ENCODE data around the gene PIAS4. TPM values are rescaled to one million over a fixed set of nuclear protein-coding genes. Genes with fewer than 3 reads are reported as not detected.

The PIAS4 gene
- total and polyA plus RNA-seq, 10 of the 15 experiments (the other 5 are each of a cell fraction or from before 2014, with no cell fraction given): 0.13 to 25.1 (median 11.3) TPM

DNA sequence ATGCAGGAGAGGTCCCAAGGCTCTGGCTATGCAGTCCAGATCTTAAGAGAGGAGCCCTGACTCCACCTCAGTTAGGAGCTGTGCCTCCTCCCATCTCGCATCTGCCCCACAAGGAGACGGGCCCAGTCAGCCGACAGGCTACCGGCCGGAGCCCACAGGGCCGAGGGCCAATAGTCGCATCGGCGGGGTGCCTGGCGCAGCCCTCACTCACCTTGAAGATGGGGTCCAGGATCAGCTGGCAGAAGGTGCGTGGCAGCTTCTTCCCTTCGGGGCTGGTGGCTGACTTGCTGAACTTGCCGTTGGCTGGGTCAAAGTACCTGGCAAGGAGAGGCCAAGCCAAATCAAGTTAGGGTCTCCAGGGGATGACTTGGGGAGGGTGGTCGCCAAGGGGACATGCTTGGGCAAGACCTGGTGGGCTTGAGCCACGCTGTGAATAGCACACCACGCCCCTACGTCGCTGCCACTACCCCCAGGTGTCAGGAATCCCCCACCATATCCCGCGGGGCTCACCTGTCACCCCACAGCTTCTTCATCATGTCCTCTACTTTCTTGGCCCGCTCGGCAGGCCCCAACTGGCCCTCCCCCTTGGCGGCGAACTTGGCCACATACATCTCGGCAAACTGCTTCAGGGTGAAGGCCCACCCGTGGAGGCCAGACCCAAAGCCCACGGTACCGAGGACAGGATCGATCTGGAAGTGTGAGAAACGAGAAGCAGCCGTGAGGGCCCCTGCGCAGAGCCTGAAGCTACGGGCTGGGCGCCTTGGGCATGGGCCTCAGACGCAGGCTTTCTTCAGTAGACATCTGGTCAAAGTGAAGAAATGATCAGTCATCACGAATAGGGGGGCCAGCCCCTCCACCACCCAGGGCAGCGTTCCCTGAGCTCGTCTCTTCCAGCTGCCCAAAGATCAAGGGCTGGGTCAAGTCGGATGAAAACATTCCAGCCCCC lies 25.5 kb upstream of the PIAS4 start:
- ChIA-PET CTCF (interaction anchor here (1.7 kb wide), 1 partner anchor 11 kb away, joined by 3 read pairs; the partner anchor contains the start of gene DAPK3), RAD21 (ENCODE audit: unreplicated experiment) (no interaction called here), POLR2A (interaction anchor here (1.9 kb wide), 1 partner anchor 11 kb away, joined by 8 read pairs; the partner anchor contains the start of gene DAPK3), SMC1A (ENCODE audit: uncharacterized antibody, unreplicated experiment) (no interaction called here)
- peaks cover 49 to 65% of the 10 kb centered on the region in 2 experiments for H3K36me3 ChIP-seq (ENCODE audit: control insufficient read depth in 2 of 2, insufficient read depth in 2 of 2, low read length in 1 of 2)
- H3K27me3 ChIP-seq (replicated peaks in 1 of 2; ENCODE audit: control insufficient read depth in 2 of 2, insufficient read depth in 2 of 2, low read length in 1 of 2): no peaks in the 10 kb centered on the region
- H2AFZ ChIP-seq (ENCODE audit: control insufficient read depth, low read depth, low read length): no peak overlapping the region
- no TSS peak for BruUV-seq (replicated peaks)
- peak overlapping the region; percentile 97 for H3K4me3 ChIP-seq
- H3K79me2 ChIP-seq (ENCODE audit: control insufficient read depth, insufficient read depth, low read length): peaks cover 75% of the 10 kb centered on the region
- peak overlapping the region; percentile 17; the same call in 1 of the 2 replicates for H3K9ac ChIP-seq (ENCODE audit: control insufficient read depth, insufficient read depth, low read length)
- ATAC-seq: no peak
- H4K20me1 ChIP-seq (ENCODE audit: control insufficient read depth, insufficient read depth): peaks cover 48% of the 10 kb centered on the region
- no peak for DNase-seq (ENCODE audit: low read depth, low spot score)
- intact Hi-C loops (cut with micrococcal nuclease; ENCODE audit: unreplicated experiment): no loop called here
- H3K9me3 ChIP-seq (replicated peaks; ENCODE audit: control insufficient read depth, insufficient read depth, low read length): no peaks in the 10 kb centered on the region
- no peak for FAIRE-seq
- no peak overlapping the region for H3K27ac ChIP-seq (ENCODE audit: control insufficient read depth, insufficient read depth)
- peak overlapping the region; percentile 89 for H3K4me2 ChIP-seq (ENCODE audit: control insufficient read depth, insufficient read depth)
- H3K4me1 ChIP-seq (ENCODE audit: control insufficient read depth, insufficient read depth, low read length): peaks cover 10% of the 10 kb centered on the region
- in situ Hi-C loops (cut with MboI): no loop called here
- WGBS (ENCODE audit: insufficient coverage, insufficient replicate concordance, low lambda C conversion rate, missing lambda C conversion rate): 93% methylated on average over 38 of the region's 39 CpGs
- TF ChIP-seq SIN3A (IDR thresholded peaks at IDR 0.05; ENCODE audit: low read depth, low read length) (no peak), MTA2 (IDR thresholded peaks at IDR 0.05; ENCODE audit: low read depth) (no peak), POLR2A (IDR thresholded peaks at IDR 0.05; ENCODE audit: low read depth, low read length) (peak; percentile 72), POLR2AphosphoS5 (IDR thresholded peaks at IDR 0.05; ENCODE audit: low read length) (peak; percentile 39), ZNF207 (IDR thresholded peaks at IDR 0.05; ENCODE audit: borderline replicate concordance) (no peak), ATF2 (IDR thresholded peaks at IDR 0.05; ENCODE audit: low read length) (no peak), POLR2AphosphoS2 (IDR thresholded peaks at IDR 0.05; ENCODE audit: low read depth, low read length) (0 out of 2 replicates have a peak, but pooled peaks have one; percentile 46), ZNF687 (IDR thresholded peaks at IDR 0.05) (no peak), BACH1 (IDR thresholded peaks at IDR 0.05; ENCODE audit: borderline replicate concordance) (peak; percentile 24; the same call in 1 of the 2 replicates)
- TF ChIP-seq, protein P1, sequence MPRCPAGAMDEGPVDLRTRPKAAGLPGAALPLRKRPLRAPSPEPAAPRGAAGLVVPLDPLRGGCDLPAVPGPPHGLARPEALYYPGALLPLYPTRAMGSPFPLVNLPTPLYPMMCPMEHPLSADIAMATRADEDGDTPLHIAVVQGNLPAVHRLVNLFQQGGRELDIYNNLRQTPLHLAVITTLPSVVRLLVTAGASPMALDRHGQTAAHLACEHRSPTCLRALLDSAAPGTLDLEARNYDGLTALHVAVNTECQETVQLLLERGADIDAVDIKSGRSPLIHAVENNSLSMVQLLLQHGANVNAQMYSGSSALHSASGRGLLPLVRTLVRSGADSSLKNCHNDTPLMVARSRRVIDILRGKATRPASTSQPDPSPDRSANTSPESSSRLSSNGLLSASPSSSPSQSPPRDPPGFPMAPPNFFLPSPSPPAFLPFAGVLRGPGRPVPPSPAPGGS (IDR thresholded peaks at IDR 0.05; ENCODE audit: borderline replicate concordance, insufficient read depth, low read depth, low read length, poor library complexity, severe bottlenecking): no peak
- TF ChIP-seq, protein P2, sequence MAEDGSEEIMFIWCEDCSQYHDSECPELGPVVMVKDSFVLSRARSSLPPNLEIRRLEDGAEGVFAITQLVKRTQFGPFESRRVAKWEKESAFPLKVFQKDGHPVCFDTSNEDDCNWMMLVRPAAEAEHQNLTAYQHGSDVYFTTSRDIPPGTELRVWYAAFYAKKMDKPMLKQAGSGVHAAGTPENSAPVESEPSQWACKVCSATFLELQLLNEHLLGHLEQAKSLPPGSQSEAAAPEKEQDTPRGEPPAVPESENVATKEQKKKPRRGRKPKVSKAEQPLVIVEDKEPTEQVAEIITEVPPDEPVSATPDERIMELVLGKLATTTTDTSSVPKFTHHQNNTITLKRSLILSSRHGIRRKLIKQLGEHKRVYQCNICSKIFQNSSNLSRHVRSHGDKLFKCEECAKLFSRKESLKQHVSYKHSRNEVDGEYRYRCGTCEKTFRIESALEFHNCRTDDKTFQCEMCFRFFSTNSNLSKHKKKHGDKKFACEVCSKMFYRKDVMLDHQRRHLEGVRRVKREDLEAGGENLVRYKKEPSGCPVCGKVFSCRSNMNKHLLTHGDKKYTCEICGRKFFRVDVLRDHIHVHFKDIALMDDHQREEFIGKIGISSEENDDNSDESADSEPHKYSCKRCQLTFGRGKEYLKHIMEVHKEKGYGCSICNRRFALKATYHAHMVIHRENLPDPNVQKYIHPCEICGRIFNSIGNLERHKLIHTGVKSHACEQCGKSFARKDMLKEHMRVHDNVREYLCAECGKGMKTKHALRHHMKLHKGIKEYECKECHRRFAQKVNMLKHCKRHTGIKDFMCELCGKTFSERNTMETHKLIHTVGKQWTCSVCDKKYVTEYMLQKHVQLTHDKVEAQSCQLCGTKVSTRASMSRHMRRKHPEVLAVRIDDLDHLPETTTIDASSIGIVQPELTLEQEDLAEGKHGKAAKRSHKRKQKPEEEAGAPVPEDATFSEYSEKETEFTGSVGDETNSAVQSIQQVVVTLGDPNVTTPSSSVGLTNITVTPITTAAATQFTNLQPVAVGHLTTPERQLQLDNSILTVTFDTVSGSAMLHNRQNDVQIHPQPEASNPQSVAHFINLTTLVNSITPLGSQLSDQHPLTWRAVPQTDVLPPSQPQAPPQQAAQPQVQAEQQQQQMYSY (CRISPR knock-in tag; IDR thresholded peaks at IDR 0.05): no peak
